ENCODE measurements around the gene AMMECR1. TPM values are rescaled to one million over a fixed set of nuclear protein-coding genes. Genes with fewer than 3 reads are reported as not detected.

AMMECR1 gene
- total and polyA plus RNA-seq, 2 of the 13 experiments (the other 11 are each of a cell fraction or from before 2014, with no cell fraction given): 3.1 to 7.5 TPM

- TF ChIP-seq RXRB (CRISPR knock-in tag; IDR thresholded peaks at IDR 0.05; ENCODE audit: borderline replicate concordance) (no peak), GABPA (IDR thresholded peaks at IDR 0.05; ENCODE audit: low read depth, low read length) (no peak), GABPA (CRISPR knock-in tag; IDR thresholded peaks at IDR 0.05; ENCODE audit: low read depth) (no peak), MED8 (CRISPR knock-in tag; IDR thresholded peaks at IDR 0.05; ENCODE audit: insufficient replicate concordance) (no peak), POLR2AphosphoS2 (IDR thresholded peaks at IDR 0.05; ENCODE audit: low read depth, low read length) (no peak)
Observed at GRCh38 chrX:110280954-110281353, 36.9 kb downstream of the AMMECR1 start (continued).

DNA sequence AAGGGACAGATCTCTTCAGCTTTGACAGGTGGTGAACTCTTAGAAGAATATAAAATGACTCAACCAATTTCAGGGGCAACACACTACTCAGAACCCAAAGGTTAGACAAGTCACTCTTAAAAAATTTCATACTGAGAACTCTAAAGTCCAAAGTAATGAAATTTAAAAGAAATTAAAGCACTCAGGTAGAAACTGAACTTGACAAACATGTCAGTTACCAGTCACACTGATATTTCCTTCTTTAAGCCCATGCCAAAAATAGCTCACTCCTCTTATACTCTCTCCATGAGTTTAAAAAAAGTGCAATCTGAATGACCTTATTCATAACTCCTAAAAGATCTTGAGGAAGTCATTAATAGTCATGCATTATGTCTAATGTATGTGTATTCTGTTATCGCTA, 40.3 kb downstream of the AMMECR1 start:
- Histone ChIP-seq H3K4me1 (ENCODE audit: insufficient read depth, low read length) (no peaks in the 10 kb centered on the region), H4K20me1 (ENCODE audit: insufficient read depth, low read length) (no peaks in the 10 kb centered on the region), H3K9ac (ENCODE audit: insufficient read depth, low read depth, low read length) (no peak overlapping the region), H3K9me3 (ENCODE audit: low read length) (no peaks in the 10 kb centered on the region), H3K36me3 (replicated peaks in 1 of 2; ENCODE audit: control insufficient read depth in 1 of 2, insufficient read depth in 2 of 2, low read length in 2 of 2) (no peaks in the 10 kb centered on the region), H3K4me3 (replicated peaks in 1 of 3; ENCODE audit: insufficient read depth in 1 of 3, low read depth in 2 of 3, low read length in 3 of 3) (no peak overlapping the region), H2AFZ (ENCODE audit: low read length) (no peak overlapping the region), H3K27ac (ENCODE audit: extremely low read length, insufficient read depth, low read length) (no peak overlapping the region), H3K4me2 (ENCODE audit: low read depth, low read length) (no peak overlapping the region), H3K27me3 (ENCODE audit: control insufficient read depth in 1 of 2, insufficient read depth in 2 of 2, low read length in 2 of 2) (no peaks in the 10 kb centered on the region), H3K79me2 (ENCODE audit: insufficient read depth, low read length) (no peaks in the 10 kb centered on the region)
- ChIA-PET CTCF (ENCODE audit: low intra/inter-chr PET ratio, low total read pairs) (no interaction called here), POLR2A (no interaction called here)
- TF ChIP-seq MXI1 (IDR thresholded peaks at IDR 0.05; ENCODE audit: borderline replicate concordance, low read depth, low read length) (no peak), ZNF615 (CRISPR knock-in tag; IDR thresholded peaks at IDR 0.05; ENCODE audit: borderline replicate concordance) (no peak)
- DNase-seq (ENCODE audit: low spot score): no peak
- 90% methylated on average over 1 of the region's 1 CpG for WGBS (ENCODE audit: low lambda C conversion rate)
- in situ Hi-C loops (cut with HindIII; ENCODE audit: extremely low pct_ligation_motif_present, low pct_unique_long_range_greater_than_20kb) (no loop called here), intact Hi-C loops (cut with micrococcal nuclease; ENCODE audit: unreplicated experiment) (no loop called here)
- ATAC-seq: no peak
- no TSS peak for BruUV-seq (replicated peaks)
- no peak for FAIRE-seq

DNA sequence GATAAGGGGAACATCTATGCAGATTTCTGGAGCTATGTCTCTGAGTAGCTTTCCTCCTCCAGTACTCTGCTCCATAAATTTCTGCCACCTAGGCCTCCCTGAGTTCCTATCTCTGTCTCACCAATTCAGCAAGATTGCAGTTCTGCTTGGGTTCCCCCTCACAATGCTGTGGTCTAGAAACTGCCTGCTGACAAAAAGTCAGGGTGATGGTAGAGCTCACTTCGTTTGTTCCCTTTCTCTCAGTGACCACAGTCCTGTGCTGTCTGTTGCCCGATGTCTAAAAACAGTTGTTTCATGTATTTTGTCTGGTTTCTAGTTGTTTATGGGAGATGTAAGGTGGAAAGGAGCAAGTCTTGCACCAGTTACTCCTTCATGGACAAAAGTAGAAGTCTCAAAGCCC, 41.1 kb downstream of the AMMECR1 start:
- no peaks in the 10 kb centered on the region for H3K9me3 ChIP-seq (ENCODE audit: low read length)
- DNase-seq (ENCODE audit: low spot score) (no peak), ATAC-seq (no peak), FAIRE-seq (no peak)
- in situ Hi-C loops (cut with HindIII; ENCODE audit: extremely low pct_ligation_motif_present, low pct_unique_long_range_greater_than_20kb): no loop called here
- no peaks in the 10 kb centered on the region for H4K20me1 ChIP-seq (ENCODE audit: insufficient read depth, low read length)
- ChIA-PET POLR2A (no interaction called here), CTCF (ENCODE audit: low intra/inter-chr PET ratio, low total read pairs) (no interaction called here)
- intact Hi-C loops (cut with micrococcal nuclease; ENCODE audit: unreplicated experiment): no loop called here
- H3K4me3 ChIP-seq (replicated peaks in 1 of 3; ENCODE audit: insufficient read depth in 1 of 3, low read depth in 2 of 3, low read length in 3 of 3): no peak overlapping the region
- H2AFZ ChIP-seq (ENCODE audit: low read length): no peak overlapping the region
- no peaks in the 10 kb centered on the region for H3K36me3 ChIP-seq (replicated peaks in 1 of 2; ENCODE audit: control insufficient read depth in 1 of 2, insufficient read depth in 2 of 2, low read length in 2 of 2)
- H3K79me2 ChIP-seq (ENCODE audit: insufficient read depth, low read length): no peaks in the 10 kb centered on the region
- WGBS (ENCODE audit: low lambda C conversion rate): 83% methylated on average over 2 of the region's 2 CpGs
- no peak overlapping the region for H3K9ac ChIP-seq (ENCODE audit: insufficient read depth, low read depth, low read length)
- no peak overlapping the region for H3K27ac ChIP-seq (ENCODE audit: extremely low read length, insufficient read depth, low read length)
- H3K4me1 ChIP-seq (ENCODE audit: insufficient read depth, low read length): no peaks in the 10 kb centered on the region
- no peak overlapping the region for H3K4me2 ChIP-seq (ENCODE audit: low read depth, low read length)
- BruUV-seq (replicated peaks): no TSS peak
- no peaks in the 10 kb centered on the region for H3K27me3 ChIP-seq (ENCODE audit: control insufficient read depth in 1 of 2, insufficient read depth in 2 of 2, low read length in 2 of 2)
- no peak for TF ChIP-seq ZNF646 (CRISPR knock-in tag; IDR thresholded peaks at IDR 0.05)
- no peak for TF ChIP-seq PITX1 (CRISPR knock-in tag; IDR thresholded peaks at IDR 0.05)
- TF ChIP-seq BCL6 (CRISPR knock-in tag; IDR thresholded peaks at IDR 0.05): no peak
- no peak for TF ChIP-seq SCMH1 (CRISPR knock-in tag; IDR thresholded peaks at IDR 0.05; ENCODE audit: borderline replicate concordance)
- TF ChIP-seq, protein P1, sequence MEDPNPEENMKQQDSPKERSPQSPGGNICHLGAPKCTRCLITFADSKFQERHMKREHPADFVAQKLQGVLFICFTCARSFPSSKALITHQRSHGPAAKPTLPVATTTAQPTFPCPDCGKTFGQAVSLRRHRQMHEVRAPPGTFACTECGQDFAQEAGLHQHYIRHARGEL (CRISPR knock-in tag; IDR thresholded peaks at IDR 0.05): no peak
- no peak for TF ChIP-seq KLF16 (CRISPR knock-in tag; IDR thresholded peaks at IDR 0.05)

All from HepG2 (cell line).